ENCODE results near the gene ZNF518A.

ZNF518A gene

DNA sequence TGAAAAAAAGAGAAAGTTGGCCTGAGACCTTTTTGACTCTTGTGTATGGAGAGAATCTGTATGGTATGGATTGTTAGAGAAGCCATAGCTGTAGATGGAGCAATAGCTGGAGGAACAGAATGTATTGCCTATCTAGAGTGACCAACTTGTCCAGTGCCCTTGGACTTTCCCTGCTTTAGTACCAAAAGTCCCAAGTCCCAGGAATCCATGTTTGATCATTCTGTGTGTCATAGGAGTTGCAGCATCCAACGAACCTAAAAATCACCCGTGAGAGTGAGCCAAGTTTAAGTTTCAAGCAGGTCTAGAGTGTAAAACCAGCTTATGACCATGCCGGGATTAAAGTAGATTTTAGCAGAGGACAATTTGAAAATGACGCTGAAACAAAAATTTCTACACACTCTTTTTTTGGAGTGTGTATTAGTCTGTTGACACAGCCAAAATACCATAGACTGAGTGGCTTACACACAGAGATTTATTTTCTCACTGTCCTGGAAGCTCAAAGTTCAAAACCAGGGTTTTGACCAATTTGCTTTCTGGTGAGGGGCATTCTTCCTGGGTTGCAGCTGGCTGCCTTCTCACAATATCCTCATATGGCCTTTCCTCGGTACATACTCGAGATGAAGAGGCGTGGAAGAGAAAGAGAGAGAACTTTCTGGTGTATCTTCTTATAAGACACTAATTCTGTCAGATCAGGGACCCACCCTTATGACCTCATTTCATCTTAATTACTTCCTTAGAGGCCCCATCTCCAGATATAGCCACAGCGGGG lies 36.9 kb upstream of the ZNF518A start:
- H3K4me3 ChIP-seq (ENCODE audit: low read depth, low read length) = no peak overlapping the region
- in situ Hi-C loops (cut with HindIII; ENCODE audit: low sequenced_read_pairs) = no loop called here
- TF ChIP-seq, protein P1, sequence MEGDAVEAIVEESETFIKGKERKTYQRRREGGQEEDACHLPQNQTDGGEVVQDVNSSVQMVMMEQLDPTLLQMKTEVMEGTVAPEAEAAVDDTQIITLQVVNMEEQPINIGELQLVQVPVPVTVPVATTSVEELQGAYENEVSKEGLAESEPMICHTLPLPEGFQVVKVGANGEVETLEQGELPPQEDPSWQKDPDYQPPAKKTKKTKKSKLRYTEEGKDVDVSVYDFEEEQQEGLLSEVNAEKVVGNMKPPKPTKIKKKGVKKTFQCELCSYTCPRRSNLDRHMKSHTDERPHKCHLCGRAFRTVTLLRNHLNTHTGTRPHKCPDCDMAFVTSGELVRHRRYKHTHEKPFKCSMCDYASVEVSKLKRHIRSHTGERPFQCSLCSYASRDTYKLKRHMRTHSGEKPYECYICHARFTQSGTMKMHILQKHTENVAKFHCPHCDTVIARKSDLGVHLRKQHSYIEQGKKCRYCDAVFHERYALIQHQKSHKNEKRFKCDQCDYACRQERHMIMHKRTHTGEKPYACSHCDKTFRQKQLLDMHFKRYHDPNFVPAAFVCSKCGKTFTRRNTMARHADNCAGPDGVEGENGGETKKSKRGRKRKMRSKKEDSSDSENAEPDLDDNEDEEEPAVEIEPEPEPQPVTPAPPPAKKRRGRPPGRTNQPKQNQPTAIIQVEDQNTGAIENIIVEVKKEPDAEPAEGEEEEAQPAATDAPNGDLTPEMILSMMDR (IDR thresholded peaks at IDR 0.05; ENCODE audit: low read depth, low read length) = no peak
- no peak for DNase-seq (ENCODE audit: low read depth, low spot score)

DNA sequence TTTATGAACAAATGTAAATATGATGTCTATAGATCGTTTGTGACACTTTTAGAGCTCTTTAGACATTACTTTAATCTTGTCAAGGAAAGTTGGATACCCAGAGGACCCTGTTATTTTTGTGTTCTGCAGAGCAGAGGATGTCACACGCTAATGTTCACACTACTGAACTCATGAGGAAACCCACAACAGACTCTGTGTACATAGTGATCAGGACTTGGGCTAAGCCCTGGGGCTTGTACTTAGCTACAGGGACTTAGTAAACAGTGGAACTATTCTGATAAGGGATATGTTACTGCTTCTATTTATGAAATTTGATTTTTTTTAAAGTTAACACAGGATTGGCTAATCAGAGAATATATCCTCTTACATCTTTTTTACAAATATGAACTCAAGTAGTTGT lies 36.1 kb upstream of the ZNF518A start:
- no peak for DNase-seq (ENCODE audit: low read depth, low spot score)
- in situ Hi-C loops (cut with HindIII; ENCODE audit: low sequenced_read_pairs) = no loop called here
- no peak overlapping the region for H3K4me3 ChIP-seq (ENCODE audit: low read depth, low read length)
- TF ChIP-seq, protein P1 (IDR thresholded peaks at IDR 0.05; ENCODE audit: low read depth, low read length) = no peak

DNA sequence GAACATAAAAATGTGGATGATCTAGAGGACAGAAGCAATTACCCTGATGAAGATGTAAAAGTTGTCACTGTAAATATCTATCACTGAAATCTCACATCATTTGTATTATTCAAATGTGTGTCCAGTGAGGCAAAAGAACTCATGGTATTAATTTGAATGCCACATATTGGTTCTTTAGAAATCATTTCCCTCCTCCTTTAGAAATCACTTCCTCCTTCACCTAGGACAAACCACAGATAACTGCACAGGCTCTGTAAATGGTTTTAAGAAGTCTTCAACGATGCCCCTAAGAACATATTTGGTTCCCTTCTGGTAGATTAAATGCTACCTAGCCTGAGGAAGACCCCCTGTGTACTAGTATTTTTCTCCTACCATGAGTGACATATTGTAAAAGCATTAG lies 33.1 kb upstream of the ZNF518A start:
- H3K4me3 ChIP-seq (ENCODE audit: low read depth, low read length) = no peak overlapping the region
- in situ Hi-C loops (cut with HindIII; ENCODE audit: low sequenced_read_pairs) = no loop called here
- TF ChIP-seq, protein P1 (IDR thresholded peaks at IDR 0.05; ENCODE audit: low read depth, low read length) = no peak
- no peak for DNase-seq (ENCODE audit: low read depth, low spot score)

DNA sequence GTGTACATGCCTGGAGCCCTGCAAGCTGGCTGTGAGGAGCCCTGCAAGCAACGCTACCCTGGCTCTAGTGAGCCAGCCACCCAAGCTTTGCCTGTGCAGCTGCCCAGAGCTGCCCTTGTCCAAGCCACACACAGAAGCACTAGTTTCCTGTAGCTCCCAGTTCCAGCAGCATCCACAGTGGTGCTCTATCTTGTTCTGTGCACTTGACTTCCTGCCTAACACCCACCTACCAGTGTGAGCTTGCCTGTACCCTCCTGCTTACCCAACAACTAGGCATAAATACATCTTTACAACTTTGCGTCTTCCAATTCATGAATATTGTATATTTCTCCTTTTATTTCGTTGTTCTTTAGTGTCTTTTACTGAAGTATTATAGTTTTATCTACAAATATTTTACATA lies 32.2 kb upstream of the ZNF518A start:
- no peak overlapping the region for H3K4me3 ChIP-seq (ENCODE audit: low read depth, low read length)
- TF ChIP-seq, protein P1 (IDR thresholded peaks at IDR 0.05; ENCODE audit: low read depth, low read length) = no peak
- no peak for DNase-seq (ENCODE audit: low read depth, low spot score)
- in situ Hi-C loops (cut with HindIII; ENCODE audit: low sequenced_read_pairs) = no loop called here

DNA sequence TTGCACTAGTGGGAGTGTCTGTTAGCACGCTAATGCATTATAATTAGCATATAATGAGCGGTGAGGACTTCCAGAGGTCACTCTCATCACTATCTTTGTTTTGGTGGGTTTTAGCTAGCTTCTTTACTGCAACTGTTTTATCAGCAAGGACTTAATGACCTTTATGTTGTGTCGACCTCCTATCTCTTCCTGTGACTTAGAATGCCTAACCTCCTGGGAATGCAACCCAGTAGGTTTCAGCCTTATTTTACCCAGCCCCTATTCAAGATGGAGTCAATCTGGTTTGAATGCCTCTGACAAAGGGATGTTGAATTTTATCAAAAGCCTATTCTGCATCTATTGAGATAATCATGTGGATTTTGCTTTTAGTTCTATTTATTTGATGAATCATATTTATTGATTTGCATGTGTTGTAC lies 22.5 kb upstream of the ZNF518A start:
- in situ Hi-C loops (cut with HindIII; ENCODE audit: low sequenced_read_pairs) = no loop called here
- DNase-seq (ENCODE audit: low read depth, low spot score) = no peak
- no peak overlapping the region for H3K4me3 ChIP-seq (ENCODE audit: low read depth, low read length)
- TF ChIP-seq, protein P1 (IDR thresholded peaks at IDR 0.05; ENCODE audit: low read depth, low read length) = no peak

DNA sequence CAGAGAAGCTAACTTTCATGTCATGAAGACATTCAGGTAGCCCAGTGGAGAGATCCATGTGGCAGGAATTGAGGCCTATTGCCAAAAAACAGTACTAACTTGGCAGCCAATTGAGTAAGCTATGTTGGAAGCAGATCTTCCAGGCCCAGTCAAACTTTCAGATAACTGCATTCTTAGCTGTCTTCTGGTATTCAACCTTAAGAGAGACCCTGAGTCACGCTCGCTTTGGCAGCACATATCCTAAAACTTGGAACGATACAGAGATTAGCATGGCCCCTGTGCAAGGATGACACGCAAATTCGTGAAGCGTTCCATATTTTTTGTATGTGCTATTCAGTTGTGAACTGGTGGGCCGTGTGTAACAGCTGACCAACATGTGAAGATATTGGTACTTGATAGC lies 17.6 kb upstream of the ZNF518A start:
- no peak for DNase-seq (ENCODE audit: low read depth, low spot score)
- no peak overlapping the region for H3K4me3 ChIP-seq (ENCODE audit: low read depth, low read length)
- TF ChIP-seq, protein P1 (IDR thresholded peaks at IDR 0.05; ENCODE audit: low read depth, low read length) = no peak
- in situ Hi-C loops (cut with HindIII; ENCODE audit: low sequenced_read_pairs) = no loop called here

Data from astrocyte of the spinal cord (primary cell).